ENCODE results near the gene MPDZ.

The MPDZ gene

GRCh38 chr9:13282998-13283397, 3.5 kb upstream of the MPDZ start:
- TF ChIP-seq TARDBP (IDR thresholded peaks at IDR 0.05) (no peak), LEF1 (IDR thresholded peaks at IDR 0.05; ENCODE audit: borderline replicate concordance) (no peak), NFRKB (IDR thresholded peaks at IDR 0.05) (no peak), ZNF384 (IDR thresholded peaks at IDR 0.05) (no peak), L3MBTL2 (conservative IDR thresholded peaks at IDR 0.05) (no peak), CTBP1 (IDR thresholded peaks at IDR 0.05; ENCODE audit: borderline replicate concordance) (no peak), BHLHE40 (IDR thresholded peaks at IDR 0.05; ENCODE audit: borderline replicate concordance) (no peak), ARNT (IDR thresholded peaks at IDR 0.05) (no peak)
- TF ChIP-seq, protein P1, sequence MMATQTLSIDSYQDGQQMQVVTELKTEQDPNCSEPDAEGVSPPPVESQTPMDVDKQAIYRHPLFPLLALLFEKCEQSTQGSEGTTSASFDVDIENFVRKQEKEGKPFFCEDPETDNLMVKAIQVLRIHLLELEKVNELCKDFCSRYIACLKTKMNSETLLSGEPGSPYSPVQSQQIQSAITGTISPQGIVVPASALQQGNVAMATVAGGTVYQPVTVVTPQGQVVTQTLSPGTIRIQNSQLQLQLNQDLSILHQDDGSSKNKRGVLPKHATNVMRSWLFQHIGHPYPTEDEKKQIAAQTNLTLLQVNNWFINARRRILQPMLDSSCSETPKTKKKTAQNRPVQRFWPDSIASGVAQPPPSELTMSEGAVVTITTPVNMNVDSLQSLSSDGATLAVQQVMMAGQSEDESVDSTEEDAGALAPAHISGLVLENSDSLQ (IDR thresholded peaks at IDR 0.05), result no peak
- POLR2A ChIA-PET, result no interaction called here
- DNase-seq (ENCODE audit: extremely low spot score), result no peak
- CTCF ChIA-PET, result no interaction called here

DNA sequence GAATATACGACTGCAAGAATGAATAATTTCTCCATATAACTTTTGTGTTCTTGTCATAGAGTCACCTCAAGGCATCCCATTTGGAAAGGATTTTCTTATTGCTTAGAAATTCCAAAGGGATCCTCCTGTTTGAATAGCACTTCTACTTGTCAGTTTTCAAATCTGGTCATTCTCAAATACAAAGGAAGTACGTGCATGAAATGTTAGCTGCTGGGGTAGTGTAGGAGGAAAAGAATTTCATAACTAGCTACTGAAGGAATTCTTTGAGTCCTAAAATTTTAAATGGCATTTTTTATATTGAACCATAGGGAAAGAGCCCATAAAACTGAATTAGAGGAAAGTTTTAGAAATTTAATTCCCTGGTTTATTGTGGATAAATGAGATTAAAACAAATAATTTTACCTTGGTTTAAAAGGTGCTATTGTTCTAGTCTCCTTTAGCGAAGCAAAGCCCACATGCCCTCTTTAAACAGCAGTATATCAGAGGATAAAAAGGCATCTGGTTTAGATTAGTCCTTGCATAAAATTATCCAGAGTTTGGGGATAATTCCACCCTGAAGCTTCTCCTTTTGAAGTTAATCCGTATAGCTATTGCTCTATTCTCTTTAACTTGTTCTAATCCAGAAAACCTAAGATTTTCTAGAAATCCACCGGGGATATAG, 2.0 kb upstream of the MPDZ start:
- POLR2A ChIA-PET, result no interaction called here
- CTCF ChIA-PET, result no interaction called here
- no peak for DNase-seq (ENCODE audit: extremely low spot score)
- TF ChIP-seq SP1 (IDR thresholded peaks at IDR 0.05) (no peak), LEF1 (IDR thresholded peaks at IDR 0.05; ENCODE audit: borderline replicate concordance) (no peak), FOXA1 (IDR thresholded peaks at IDR 0.05) (no peak), FOXK2 (IDR thresholded peaks at IDR 0.05) (no peak), ZNF384 (IDR thresholded peaks at IDR 0.05) (no peak), L3MBTL2 (conservative IDR thresholded peaks at IDR 0.05) (no peak), HDGF (IDR thresholded peaks at IDR 0.05; ENCODE audit: borderline replicate concordance) (no peak), ELF4 (IDR thresholded peaks at IDR 0.05) (no peak), CTBP1 (IDR thresholded peaks at IDR 0.05; ENCODE audit: borderline replicate concordance) (no peak), FOXM1 (IDR thresholded peaks at IDR 0.05; ENCODE audit: borderline replicate concordance) (no peak), ARNT (IDR thresholded peaks at IDR 0.05) (no peak), TARDBP (IDR thresholded peaks at IDR 0.05) (no peak), SUZ12 (IDR thresholded peaks at IDR 0.05) (no peak), NFRKB (IDR thresholded peaks at IDR 0.05) (no peak)
- TF ChIP-seq, protein P1 (IDR thresholded peaks at IDR 0.05), result no peak

DNA sequence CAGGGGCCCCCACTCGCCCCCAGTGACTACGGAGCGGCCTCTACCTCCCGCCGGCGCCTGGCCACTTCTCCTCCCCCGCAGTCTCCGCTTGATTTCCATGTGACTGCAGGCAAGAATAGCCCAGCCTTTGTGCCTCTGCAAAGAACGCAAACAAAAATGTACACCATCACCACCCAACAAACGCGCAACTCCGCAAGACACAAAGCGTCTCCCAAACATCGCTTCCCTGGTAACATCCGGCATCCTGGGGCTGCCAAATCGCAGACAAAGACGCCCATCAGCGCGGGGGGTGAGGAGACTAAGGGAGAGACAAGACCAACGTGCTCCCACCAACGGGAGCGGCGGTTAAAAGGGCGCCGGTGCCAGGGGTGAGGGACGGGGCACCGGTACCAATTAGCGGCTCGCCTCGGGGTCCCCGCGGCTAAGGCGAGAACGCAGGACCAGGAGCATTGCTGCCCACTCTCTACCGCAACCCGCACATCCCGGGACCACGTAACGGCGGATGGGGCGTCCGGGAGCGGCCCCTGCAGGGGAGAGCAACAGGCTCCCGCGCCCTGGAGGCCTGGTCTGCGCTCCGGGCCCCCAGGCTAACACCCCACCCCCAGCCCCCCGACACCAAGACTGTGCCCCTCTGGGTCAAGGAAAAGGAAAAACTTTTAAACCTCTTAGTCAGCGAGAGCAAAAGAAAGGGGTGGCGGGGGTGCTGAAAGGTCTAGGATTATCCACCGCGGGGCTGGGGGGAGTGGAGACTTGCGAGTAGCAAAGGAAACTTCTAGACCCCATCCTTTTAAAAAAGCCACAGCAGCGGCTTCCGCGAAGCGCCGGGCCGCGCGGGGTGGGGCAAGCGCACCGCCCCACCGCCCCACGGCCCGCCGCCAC, 885 bp downstream of the MPDZ start:
- ChIA-PET CTCF (no interaction called here), POLR2A (no interaction called here)
- DNase-seq (ENCODE audit: extremely low spot score), result peak; percentile 16
- TF ChIP-seq FOXM1 (IDR thresholded peaks at IDR 0.05; ENCODE audit: borderline replicate concordance) (no peak), FOXA1 (IDR thresholded peaks at IDR 0.05) (no peak), HDGF (IDR thresholded peaks at IDR 0.05; ENCODE audit: borderline replicate concordance) (no peak), SP1 (IDR thresholded peaks at IDR 0.05) (no peak), CTBP1 (IDR thresholded peaks at IDR 0.05; ENCODE audit: borderline replicate concordance) (no peak), BHLHE40 (IDR thresholded peaks at IDR 0.05; ENCODE audit: borderline replicate concordance) (no peak), LEF1 (IDR thresholded peaks at IDR 0.05; ENCODE audit: borderline replicate concordance) (no peak), SUZ12 (IDR thresholded peaks at IDR 0.05) (no peak), NFRKB (IDR thresholded peaks at IDR 0.05) (no peak), L3MBTL2 (conservative IDR thresholded peaks at IDR 0.05) (no peak; the same call in 1 of the 2 replicates), ELF4 (IDR thresholded peaks at IDR 0.05) (no peak), ARNT (IDR thresholded peaks at IDR 0.05) (no peak), ZNF384 (IDR thresholded peaks at IDR 0.05) (no peak)
- TF ChIP-seq, protein P1 (IDR thresholded peaks at IDR 0.05), result no peak

DNA sequence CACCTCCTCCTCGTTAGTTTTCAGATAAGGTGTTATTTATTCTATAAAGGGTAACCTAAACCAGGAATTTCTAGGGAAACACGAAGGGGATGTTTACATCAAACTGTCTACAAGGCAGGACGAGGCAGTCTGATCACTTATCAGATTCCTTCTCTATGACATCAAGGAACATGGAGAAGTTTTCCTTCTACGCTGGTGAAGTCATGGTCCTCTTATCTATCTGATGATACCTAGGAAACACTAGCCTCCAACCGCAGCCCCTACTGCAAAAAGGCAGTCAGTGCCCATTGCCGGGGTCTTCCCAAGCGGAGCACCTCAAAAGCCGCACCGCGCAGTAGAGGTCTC, 1.5 kb downstream of the MPDZ start:
- DNase-seq (ENCODE audit: extremely low spot score), result peak; percentile 8
- TF ChIP-seq FOXA1 (IDR thresholded peaks at IDR 0.05) (no peak), CTBP1 (IDR thresholded peaks at IDR 0.05; ENCODE audit: borderline replicate concordance) (no peak), SUZ12 (IDR thresholded peaks at IDR 0.05) (no peak), FOXK2 (IDR thresholded peaks at IDR 0.05) (no peak), L3MBTL2 (conservative IDR thresholded peaks at IDR 0.05) (no peak)
- TF ChIP-seq, protein P1 (IDR thresholded peaks at IDR 0.05), result no peak
- ChIA-PET CTCF (no interaction called here), POLR2A (no interaction called here)

- no peak for TF ChIP-seq ZNF384 (IDR thresholded peaks at IDR 0.05)
- TF ChIP-seq CTBP1 (IDR thresholded peaks at IDR 0.05; ENCODE audit: borderline replicate concordance), result no peak
- TF ChIP-seq BHLHE40 (IDR thresholded peaks at IDR 0.05; ENCODE audit: borderline replicate concordance), result no peak
- no peak for TF ChIP-seq ARNT (IDR thresholded peaks at IDR 0.05)
- no peak for TF ChIP-seq ELF4 (IDR thresholded peaks at IDR 0.05)
- no peak for TF ChIP-seq FOXK2 (IDR thresholded peaks at IDR 0.05)
- TF ChIP-seq SP1 (IDR thresholded peaks at IDR 0.05), result no peak
- TF ChIP-seq TARDBP (IDR thresholded peaks at IDR 0.05), result no peak
- TF ChIP-seq HDGF (IDR thresholded peaks at IDR 0.05; ENCODE audit: borderline replicate concordance), result no peak
- TF ChIP-seq NFRKB (IDR thresholded peaks at IDR 0.05), result no peak
- no peak for TF ChIP-seq LEF1 (IDR thresholded peaks at IDR 0.05; ENCODE audit: borderline replicate concordance)
- TF ChIP-seq L3MBTL2 (conservative IDR thresholded peaks at IDR 0.05), result no peak
- TF ChIP-seq SUZ12 (IDR thresholded peaks at IDR 0.05), result no peak
- ChIA-PET POLR2A (no interaction called here), CTCF (no interaction called here)
- DNase-seq (ENCODE audit: extremely low spot score), result no peak
Measured at GRCh38 chr9:13274886-13275641, 4.4 kb downstream of the MPDZ start.
